Esophagus squamous epithelium (tissue), 4 donors: ENCODE results near the gene KLHL29.

ENCODE experiments used
- CTCF ChIP-seq, 6 experiments: fragments of 450-650 bp in 4 of 6; fragments of 200-600 bp in 2 of 6; sonication (generic) in 2 of 6; IDR thresholded peaks; one replicate each; pipeline ENCODE4 v1.5.1; 2016 to 2019; ENCODE audit warnings: antibody characterized with exemption in 6 of 6, mild to moderate bottlenecking in 4 of 6, moderate library complexity in 4 of 6
- POLR2A ChIP-seq, 4 donors: fragments of 450-650 bp; IDR thresholded peaks; one replicate each; pipeline ENCODE4 v1.6.1; 2017; ENCODE audit warnings: antibody characterized with exemption in 4 of 4, mild to moderate bottlenecking in 4 of 4, moderate library complexity in 3 of 4

GRCh38 chr2:23386339-23387220, 1.6 kb downstream of the KLHL29 start:
- TF ChIP-seq POLR2A (IDR thresholded peaks at IDR 0.05) (no peak), CTCF (IDR thresholded peaks at IDR 0.05) (no peak)
